ENCODE data around the gene SPDYE4.

DNA sequence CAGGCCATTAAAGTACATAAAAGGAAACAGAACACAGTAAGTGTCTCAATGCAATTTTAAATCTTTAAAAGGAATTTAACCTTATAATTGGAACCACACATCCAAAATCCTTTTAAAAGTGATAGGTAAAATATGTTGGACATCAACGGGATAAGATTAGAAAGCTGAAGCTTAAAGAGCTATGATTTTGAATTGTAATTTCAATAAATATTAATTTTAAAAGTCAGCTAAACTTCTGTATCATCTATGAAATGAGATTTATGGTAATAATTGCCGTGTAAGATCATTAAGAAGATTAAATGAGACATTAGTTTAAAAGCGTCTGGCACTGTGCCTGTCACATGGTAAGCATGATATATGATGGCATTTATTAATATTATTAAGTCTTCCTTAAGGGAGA lies 45.0 kb downstream of the SPDYE4 start:
- no peak for TF ChIP-seq CTCF (IDR thresholded peaks at IDR 0.05)
- no peak for TF ChIP-seq EZH2 (IDR thresholded peaks at IDR 0.05; ENCODE audit: borderline replicate concordance, insufficient read depth, low read depth, low read length, poor library complexity, severe bottlenecking)
